H7 (cell line): ENCODE measurements around the gene S100A2. TPM values are rescaled to one million over a fixed set of nuclear protein-coding genes. Genes with fewer than 3 reads are reported as not detected.

ENCODE experiments used
- DNase-seq: peaks from one replicate; pipeline ENCODE4 v3.0.0; 2012
- H3K27me3 ChIP-seq: 2 replicates; pipeline ENCODE4 v1.6.0; 2011; ENCODE audit warnings: mild to moderate bottlenecking, low read length; ENCODE audit not compliant: control insufficient read depth, insufficient read depth
- H3K36me3 ChIP-seq: replicated peaks from 2 replicates; pipeline ENCODE4 v1.5.1; 2011; ENCODE audit warnings: low read length; ENCODE audit not compliant: control insufficient read depth, insufficient read depth
- H3K4me3 ChIP-seq: 2 replicates; pipeline ENCODE4 v1.5.1; 2011; ENCODE audit warnings: low read depth, mild to moderate bottlenecking, control low read depth, low read length, moderate library complexity; ENCODE audit not compliant: insufficient read depth
- total RNA-seq: library from RNA; depleted of rRNA; stranded (reverse); fragments of >200 nt; shearing (Covaris generic); gene quantifications from 2 replicates; pipeline ENCODE4 v1.2.3, GENCODE V29; 2014

The S100A2 gene
- total RNA-seq, 1 experiment from 2014 or later = 0.94 TPM

DNA sequence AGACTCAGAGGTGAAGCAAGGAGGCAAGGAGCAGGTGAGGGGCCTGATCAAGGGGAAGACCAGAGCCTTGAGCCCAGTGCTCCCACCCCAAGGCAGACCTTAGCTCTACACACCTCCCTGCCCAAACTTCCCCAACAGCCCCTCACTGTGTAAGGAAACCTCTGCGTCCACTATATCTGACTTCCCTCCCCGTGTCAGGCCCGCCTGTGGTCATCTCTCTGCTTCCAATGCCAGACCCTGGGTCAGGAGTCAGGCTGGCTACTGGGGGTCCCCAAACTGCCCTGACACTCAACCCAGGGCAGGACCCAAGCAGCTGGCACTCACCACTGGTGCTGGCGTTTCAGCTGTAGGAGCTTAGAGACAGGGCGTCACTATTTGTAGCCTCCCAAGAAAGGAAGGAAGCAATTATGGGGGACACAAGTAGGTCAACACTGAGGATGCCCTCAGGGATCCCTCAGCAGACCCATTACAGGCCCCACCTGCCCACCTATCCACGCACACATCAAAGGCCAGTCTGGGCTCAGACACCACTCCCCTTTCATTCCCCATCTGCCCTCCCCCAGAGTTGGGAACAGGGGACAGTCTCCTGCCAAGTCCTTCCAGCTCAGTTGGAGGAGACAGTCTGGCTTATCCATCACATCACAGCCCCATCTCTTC, 15.8 kb downstream of the S100A2 start:
- DNase-seq = no peak
- Histone ChIP-seq H3K27me3 (peaks cover 2% of the 10 kb centered on the region; the same call in 1 of the 2 replicates), H3K36me3 (no peaks in the 10 kb centered on the region), H3K4me3 (no peak overlapping the region)

DNA sequence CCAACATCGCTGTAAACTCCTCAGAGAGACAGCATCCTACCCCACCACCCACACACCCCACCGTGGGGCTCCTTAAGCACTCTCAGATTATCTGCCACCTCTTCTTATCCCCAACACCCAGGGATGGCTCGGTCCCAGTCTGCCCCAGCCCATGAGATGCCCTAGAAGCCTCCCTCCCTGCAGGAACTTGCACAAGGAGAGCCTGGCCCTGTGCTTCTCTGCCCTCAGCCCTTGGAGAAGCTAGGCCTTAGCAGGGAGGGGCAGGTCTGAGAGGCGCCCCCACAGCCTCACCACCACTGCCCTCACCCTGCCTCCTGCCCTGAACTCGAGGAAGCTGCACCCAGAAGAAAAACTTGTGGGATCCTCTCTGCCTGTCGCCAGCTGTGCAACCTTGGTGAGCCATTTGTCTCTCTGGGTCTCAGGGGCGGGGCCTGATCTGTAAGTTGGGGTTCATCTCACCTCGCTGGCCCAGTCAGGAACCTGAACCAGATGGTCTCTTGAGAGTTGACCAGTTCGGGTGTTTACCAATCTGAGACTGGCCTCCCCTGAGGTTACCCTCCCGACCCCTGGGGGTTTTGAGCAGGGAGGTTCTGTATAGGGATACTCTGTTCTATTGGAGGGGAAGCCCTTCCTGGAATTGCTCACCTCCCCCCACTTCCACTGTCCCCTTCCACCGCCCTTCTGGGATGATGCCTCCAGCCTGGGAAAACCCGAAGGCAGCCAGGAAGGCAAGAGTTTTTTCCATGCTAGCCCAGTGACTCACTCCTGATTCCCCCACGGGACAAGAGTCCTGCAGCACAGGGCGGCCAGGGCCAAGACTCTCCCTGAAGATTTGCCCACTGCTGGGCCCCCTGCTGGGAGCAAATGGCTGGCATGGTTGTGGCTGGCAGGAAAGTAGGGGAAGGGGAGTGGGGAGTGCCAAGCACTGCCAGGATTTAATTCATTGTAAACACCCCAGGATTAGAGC, 16.6 kb downstream of the S100A2 start, which contains the start of gene S100A3:
Gene S100A3, minus strand, starts transcription at position 537 of the 967 bp plus-strand sequence. CDS start 773 bp downstream, outside the sequence.
- Histone ChIP-seq H3K36me3 (no peaks in the 10 kb centered on the region), H3K4me3 (no peak within 1 kb of the TSS), H3K27me3 (peaks cover 2% of the 10 kb centered on the region; the same call in 1 of the 2 replicates)
- DNase-seq = no peak

DNA sequence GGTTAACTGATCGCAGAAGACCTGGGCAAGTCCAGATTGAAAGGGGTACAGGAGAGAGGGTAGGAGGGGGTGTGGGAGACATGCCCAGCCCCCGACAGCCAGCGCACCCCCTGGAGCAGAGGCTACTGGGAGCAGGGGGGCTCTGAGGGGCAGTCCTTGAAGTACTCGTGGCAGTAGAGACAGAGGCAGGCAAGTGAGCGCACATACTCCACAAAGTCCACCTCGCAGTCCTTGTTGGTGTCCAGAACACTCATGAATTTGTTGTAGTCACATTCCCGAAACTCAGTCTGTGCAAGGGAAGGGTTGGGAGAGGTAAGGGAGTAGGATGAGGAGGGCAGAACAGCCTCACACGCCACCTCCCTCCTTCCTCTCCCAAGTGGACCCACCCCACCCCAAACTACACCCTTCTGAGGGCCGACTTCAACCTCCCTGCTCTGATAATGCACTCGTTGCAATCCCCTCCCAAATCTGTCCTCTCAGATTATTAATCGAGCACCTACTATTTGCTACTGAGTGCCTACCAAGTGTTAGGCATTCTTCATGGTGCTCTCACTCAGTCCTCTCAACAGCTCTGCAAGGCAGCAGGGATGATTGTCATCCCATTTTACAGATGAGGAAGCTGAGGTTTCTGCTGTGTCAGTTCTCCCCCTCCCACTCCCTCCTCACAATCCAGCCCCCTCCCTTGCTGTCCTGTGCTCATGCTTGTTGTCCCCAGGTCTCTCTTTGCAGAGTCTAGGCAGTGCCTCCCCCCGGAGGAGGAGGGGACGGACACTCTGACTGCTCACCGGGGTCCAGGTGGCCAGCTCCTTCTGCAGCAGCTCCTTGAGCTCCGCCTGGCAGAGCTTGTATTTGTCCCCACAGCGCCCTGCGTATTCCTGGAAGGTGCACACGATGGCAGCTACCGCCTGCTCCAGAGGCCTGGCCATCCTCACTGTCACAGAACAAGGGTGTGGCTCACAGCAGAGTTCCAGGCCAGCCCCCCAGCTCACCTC, 17.8 kb downstream of the S100A2 start:
- Histone ChIP-seq H3K27me3 (peaks cover 2% of the 10 kb centered on the region; the same call in 1 of the 2 replicates), H3K36me3 (no peaks in the 10 kb centered on the region), H3K4me3 (no peak overlapping the region)
- peak; percentile 50 for DNase-seq

DNA sequence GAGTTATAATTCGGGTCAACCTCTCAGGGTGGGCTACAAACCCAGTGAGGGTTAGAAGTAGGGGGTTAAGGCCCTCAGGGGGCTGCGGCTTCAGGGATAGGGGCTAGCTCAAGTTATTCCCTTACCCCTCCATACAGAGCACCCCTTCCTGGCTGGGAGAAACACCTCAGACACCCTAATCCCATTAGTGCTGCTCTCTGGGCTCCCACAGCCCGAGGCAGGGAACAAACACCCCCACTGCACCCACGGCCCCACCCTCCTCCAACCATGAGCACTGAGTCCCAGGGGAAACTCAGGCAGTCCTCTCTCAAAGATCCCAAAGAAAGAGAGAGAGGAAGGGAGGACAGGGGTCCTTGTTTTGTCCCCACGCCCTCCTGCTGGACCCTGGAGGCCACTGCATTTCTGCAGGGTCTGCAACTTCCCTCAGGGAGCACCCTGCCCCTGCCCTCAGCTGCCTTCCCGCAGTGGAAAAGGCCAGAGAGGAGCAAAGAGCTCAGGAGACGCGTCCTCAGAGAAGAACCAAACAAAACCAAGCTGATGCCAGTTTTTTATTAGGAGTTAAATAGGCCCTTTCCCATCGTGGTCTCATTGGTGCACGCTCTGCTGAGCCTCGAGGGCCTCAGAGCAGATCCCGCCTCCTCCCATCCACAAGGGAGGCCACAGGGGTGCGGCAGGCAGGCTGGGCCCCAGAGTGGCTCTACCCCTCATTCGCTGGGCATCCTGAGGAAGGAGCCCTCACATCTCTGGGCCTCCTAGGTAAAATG, 18.7 kb downstream of the S100A2 start:
- no peaks in the 10 kb centered on the region for H3K36me3 ChIP-seq
- H3K27me3 ChIP-seq = peaks cover 2% of the 10 kb centered on the region; the same call in 1 of the 2 replicates
- no peak overlapping the region for H3K4me3 ChIP-seq
- DNase-seq = peak; percentile 64

GRCh38 chr1:153546371-153546770, 19.3 kb downstream of the S100A2 start:
- DNase-seq = no peak
- Histone ChIP-seq H3K36me3 (no peaks in the 10 kb centered on the region), H3K27me3 (peaks cover 2% of the 10 kb centered on the region; the same call in 1 of the 2 replicates), H3K4me3 (no peak overlapping the region)

DNA sequence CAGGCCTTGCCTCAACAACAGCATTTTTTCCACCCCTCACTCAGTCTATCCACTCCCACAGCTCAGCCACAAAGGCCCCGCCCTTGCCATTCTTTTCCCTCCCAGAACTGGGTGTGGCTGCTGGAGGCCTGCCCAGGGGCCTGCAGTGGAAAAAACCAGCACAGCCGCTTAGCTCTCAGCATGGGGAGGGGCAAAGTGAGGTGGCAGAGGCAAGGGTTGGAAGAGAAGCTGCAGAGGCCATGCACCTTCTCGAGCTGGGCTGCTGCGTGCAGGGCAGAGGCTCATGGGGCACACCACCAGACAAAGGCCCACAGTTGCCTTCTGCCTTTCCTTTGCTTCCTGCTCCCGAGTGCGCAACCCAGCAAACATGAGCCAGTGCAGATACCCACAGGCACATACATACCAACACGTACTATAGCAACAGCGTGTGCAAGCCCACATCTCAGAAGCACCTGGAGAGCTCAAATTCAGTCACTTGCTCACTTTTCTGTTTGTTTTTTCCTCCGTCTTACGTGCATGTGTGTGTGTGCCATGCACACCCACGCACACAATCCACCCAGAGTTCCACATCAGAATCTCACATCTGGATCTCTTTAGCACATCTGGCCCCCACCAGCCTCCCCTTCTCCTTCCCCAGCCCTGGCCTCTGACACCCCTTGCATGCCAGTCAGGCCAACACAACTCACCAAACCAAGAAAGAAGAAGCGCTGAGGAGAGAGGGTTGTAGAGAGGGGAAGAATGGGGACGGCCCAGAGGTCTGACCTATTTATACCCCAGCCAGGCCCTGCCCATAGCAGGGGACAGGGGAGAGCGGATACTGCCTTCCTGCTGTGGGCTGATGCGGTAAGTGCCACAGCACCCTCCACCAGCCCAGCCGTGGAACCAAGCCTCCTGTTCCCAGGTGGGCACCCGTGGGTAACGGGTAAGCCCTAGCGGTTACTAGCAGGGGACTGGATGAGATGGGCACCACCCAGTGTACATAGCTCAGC, 20.3 kb downstream of the S100A2 start, which contains the start of gene S100A4:
Gene S100A4, minus strand, starts transcription at position 740 of the 989 bp plus-strand sequence. CDS start 1,012 bp downstream, outside the sequence.
- Histone ChIP-seq H3K4me3 (peak within 1 kb of the TSS; percentile 11; the same call in 1 of the 2 replicates), H3K36me3 (no peaks in the 10 kb centered on the region), H3K27me3 (peaks cover 2% of the 10 kb centered on the region; the same call in 1 of the 2 replicates)
- peak; percentile 94 for DNase-seq

DNA sequence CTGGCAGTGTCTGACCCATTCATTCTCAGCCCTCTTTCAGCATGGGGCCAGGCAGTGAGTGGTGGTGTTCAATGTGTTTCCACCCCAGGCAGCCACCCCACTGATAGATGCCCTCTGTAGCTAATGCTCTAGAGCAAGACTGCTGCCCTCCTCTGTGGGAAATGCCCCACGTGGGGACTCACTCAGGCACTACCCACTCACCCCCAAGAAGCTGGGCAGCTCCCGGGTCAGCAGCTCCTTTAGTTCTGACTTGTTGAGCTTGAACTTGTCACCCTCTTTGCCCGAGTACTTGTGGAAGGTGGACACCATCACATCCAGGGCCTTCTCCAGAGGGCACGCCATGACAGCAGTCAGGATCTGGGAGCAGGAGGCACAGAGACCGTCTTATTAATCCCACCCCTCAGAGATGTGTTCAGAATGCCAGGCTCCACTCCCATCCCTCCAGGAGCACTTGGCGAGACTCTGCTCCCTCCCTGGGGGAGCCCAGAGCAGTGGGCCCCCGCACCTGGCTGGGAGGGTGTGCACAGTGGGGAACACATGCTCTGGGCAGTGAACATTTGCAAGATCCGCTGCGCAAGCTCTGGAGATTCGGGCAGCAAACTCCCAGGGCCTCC, 21.1 kb downstream of the S100A2 start:
- Histone ChIP-seq H3K4me3 (peak overlapping the region; percentile 11; the same call in 1 of the 2 replicates), H3K27me3 (peaks cover under 1% of the 10 kb centered on the region; the same call in 1 of the 2 replicates), H3K36me3 (no peaks in the 10 kb centered on the region)
- DNase-seq = no peak

DNA sequence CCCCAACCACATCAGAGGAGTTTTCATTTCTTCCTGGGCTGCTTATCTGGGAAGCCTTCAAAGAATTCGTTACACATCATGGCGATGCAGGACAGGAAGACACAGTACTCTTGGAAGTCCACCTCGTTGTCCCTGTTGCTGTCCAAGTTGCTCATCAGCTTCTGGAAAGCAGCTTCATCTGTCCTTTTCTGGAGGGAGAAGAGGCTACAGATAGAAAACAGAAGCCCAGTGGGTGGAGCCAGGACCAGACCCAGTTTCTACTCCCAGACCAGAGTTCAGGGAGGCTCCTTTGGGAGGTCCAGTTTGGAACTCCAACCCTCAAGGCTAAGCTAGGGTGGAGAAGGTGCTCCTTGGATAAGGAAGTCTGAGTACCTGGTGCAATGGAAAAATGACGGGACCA, 21.9 kb downstream of the S100A2 start:
- no peaks in the 10 kb centered on the region for H3K36me3 ChIP-seq
- H3K4me3 ChIP-seq = no peak overlapping the region
- no peaks in the 10 kb centered on the region for H3K27me3 ChIP-seq
- DNase-seq = no peak

DNA sequence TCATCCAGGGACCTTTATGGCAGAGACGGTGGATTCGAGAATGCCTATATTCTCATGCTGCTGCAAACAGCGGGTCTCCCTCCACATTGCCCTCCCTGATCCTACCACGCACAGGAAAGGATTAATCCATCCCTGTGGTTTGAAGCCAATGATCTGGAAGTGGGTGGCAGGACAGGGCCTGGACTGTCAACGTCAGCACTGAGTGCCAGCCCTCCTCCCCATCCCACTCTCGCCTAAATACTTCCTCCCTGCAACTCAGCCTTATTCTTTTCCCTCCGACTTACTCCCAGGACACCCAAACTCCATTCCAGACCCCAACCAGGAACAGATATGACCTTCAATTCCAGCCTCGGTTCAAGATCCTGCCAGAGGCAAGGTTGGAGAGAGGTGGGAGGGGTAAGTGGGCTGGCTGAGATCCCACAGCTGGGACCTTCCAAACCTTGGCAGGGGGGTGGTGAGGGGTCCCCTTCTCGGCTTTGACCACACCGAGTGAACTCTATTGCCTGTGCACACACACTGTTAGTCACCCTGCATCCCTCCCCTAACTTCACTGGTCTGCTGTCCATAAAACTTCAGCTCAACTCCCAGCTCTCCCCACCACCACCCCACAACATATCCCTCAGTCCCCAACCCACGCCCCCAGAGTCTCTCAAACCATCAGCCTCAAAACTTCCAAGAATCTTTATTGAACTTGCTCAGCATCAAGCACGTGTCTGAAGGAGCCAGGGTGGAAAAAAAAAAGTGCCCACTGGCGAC, 22.5 kb downstream of the S100A2 start:
- no peaks in the 10 kb centered on the region for H3K27me3 ChIP-seq
- DNase-seq = peak; percentile 26
- H3K4me3 ChIP-seq = no peak overlapping the region
- no peaks in the 10 kb centered on the region for H3K36me3 ChIP-seq

DNA sequence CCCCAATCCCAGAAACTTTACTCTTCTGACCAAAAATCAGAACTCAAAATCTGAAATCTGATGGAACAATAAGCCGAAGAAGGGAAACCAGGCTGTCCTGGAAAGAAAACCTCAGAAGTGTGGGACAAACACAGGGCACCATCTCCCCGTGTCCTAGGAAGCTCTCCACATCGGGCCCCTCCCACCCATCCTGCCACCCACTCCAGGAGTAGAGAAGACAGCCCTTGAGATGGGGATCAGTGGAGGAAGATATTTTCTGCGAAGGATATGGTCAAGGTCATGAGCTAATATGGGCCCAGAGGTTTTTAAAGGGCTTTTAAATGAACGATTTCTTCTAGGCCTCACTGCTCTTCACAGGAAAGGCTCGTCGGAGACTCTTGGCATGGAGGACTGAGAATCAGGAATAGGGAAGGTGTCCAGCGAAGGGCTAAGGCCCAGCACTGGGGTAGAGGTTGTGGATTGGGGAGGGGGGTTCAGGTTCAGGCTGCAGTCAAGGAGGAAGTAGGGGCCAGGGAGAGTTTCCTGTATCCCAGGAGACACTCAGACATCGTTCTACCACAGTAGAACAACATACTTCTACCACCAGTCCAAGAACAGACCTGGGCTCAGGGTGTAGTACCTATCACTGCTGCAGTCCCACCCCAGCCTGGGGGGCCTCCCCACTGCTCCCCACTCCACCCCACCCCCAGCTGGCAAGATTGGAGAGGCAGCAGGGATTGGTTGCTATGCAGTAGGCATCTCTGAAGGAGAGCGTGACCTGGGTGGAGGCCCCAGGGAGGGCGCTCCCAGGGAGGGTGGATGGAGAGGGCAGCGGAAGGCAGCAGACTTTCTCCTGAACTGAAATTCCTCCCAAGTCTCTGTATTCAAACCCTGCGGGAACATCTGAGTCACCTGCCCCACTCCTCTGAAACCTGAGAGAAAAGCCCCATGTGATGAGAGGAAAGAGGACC, 23.7 kb downstream of the S100A2 start:
- peak; percentile 31 for DNase-seq
- H3K27me3 ChIP-seq = no peaks in the 10 kb centered on the region
- no peaks in the 10 kb centered on the region for H3K36me3 ChIP-seq
- H3K4me3 ChIP-seq = no peak overlapping the region
